NCI-H146 treated with DMSO at 0.1 percent for 48 hours (cell line): ENCODE results near the gene STXBP5L.
"Not testable (repeated sequence)": the region's sequence is repeated elsewhere in the genome, so short reads cannot be mapped to it uniquely, and the experiment has no call there.

ENCODE experiments used
- DNase-seq: peaks from one replicate; lab custom pipeline; 2025; ENCODE audit not compliant: unreplicated experiment; lab: John Stamatoyannopoulos, UW

The STXBP5L gene

GRCh38 chr3:121228971-121229370 is 321.0 kb downstream of the STXBP5L start:
- no peak for DNase-seq

DNA sequence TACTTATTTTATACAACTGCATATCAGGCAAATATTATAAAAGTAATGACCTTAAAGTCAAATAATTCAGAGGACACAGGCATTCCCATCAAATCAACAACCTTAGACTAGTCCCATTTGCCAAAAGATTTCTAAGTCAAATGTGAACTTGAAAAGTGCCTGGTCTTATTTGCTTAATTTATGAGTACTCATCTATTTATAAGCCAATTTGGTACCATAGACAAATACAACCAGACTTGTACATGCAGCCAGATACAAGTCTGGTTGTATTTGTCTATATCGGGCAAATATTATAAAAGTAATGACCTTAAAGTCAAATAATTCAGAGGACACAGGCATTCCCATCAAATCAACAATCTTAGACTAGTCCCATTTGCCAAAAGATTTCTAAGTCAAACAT is 322.2 kb downstream of the STXBP5L start:
- DNase-seq: not testable (repeated sequence)

DNA sequence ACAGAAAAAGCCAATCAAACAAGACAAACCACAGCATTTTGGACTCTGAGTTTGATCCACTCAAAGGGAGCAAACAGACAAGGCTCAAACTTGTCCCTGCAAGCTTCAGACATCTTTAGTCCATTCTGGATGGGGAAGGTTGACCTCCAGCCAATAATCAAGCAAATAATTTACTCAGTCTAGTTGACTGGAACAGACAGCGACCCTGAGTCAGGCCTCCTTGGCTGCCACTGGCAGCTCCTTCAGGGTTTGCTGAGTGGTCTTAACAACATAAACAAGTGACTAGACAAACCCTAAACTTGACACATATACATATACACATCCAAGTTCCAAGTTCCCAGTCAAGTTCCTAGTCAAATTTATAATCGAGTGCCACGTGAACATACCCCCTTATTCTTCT is 323.9 kb downstream of the STXBP5L start:
- no peak for DNase-seq

DNA sequence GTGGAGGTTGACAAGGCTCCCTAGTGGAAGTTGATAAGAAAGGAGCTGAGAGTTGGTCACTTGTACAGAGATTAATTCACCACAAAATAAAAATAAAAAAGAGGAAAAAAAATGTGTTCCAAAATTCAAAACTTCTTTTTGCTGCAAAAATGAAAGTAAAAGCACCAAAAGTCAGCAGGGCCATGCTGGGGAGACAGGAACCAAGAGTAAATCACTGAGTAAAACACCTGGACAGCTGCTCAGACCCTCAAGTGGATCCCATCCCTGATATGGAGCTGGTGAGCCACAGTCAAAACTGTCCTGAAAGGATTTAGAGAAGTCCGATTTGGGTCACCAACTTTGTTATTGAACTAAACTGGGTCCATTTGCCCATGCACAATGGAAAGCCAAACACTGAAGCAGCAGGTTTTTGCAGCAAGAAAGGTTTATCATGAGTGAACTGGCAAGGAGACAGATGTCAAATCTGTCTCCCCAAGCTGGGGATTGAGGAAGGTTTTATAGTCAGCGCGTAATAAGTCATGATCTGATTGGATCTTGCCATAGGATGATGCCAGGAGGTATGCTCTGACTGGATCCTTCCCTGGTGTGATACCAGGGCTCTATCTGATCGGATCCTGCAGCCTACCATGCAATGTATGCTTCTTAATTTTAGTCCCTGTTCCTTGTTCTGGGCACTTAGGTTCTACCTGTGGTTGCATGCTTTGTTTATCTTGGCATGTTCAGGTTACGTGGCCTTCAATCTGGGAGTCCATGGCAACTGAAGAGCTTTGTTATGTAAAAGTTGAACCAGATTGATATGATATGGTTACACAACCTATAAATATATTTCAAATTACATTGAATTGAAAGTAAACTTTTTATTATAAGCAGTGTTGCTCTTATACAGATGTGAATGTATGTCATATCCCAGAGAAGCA is 324.6 kb downstream of the STXBP5L start:
- DNase-seq: no peak

DNA sequence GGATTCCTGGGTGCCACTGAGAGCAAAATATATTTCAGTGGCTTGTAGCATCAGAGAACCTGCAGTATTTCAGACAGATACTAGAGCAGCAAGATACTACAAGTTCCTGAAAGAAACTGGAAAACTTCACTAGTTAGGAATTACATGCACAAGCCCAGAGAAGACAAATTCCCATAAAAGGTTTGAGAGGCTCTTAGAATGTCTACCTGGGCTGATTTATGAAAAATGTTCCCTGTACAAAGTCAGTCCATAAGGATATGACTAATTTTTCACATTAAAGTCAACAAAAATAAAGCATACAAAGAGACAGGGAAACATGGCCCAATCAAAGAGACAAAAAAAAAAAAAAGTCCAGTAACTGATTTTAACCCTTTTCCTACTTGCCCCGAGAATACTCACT is 335.2 kb downstream of the STXBP5L start:
- DNase-seq: no peak

DNA sequence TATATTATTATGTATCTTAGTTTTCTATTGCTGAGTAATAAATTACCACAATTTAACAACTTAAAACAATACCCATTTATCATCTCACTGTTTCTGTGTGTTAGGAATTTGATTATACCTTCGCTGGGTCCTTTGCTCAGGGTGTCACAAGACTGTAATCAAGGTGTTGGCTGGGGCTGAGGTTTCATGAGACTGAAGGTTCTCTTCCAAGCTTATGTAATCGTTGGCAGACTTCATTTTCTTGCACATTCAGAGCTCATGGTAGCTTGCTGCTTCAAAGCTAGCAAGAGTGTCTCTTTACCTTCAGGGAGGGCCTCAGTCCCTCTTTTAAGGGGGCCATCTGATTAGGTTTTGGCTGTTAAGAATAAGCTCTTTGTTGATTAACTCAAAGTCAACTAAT is 344.7 kb downstream of the STXBP5L start:
- DNase-seq: no peak

GRCh38 chr3:121269389-121269788 is 361.4 kb downstream of the STXBP5L start:
- no peak for DNase-seq

- DNase-seq: no peak
Measured at GRCh38 chr3:121274411-121274810, 366.4 kb downstream of the STXBP5L start.

GRCh38 chr3:121295452-121295851 is 387.4 kb downstream of the STXBP5L start:
- DNase-seq: no peak

- DNase-seq: no peak
Measured at GRCh38 chr3:121295979-121296378, 388.0 kb downstream of the STXBP5L start.

- no peak for DNase-seq
Measured at GRCh38 chr3:121324320-121324719, 416.3 kb downstream of the STXBP5L start.

GRCh38 chr3:121330118-121330517 is 422.1 kb downstream of the STXBP5L start:
- no peak for DNase-seq

DNA sequence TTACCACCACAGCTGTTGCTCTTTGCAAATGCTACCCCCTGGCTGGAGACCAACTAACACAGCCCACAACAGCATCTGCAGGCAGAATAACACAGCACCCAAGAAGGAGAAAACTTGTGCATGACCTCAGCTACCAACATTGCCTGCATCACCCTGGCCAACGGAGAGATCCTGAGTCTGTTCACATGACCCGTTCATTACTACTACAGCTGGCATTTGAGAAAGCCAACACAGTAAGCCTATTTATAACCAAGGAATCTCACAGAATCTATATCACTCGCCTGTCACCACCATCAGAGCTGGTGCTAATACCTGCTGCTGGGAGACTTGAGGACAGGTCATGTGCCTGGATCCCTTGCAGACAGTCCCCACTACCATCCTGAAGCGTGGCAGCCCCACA is 422.6 kb downstream of the STXBP5L start:
- DNase-seq: no peak

DNA sequence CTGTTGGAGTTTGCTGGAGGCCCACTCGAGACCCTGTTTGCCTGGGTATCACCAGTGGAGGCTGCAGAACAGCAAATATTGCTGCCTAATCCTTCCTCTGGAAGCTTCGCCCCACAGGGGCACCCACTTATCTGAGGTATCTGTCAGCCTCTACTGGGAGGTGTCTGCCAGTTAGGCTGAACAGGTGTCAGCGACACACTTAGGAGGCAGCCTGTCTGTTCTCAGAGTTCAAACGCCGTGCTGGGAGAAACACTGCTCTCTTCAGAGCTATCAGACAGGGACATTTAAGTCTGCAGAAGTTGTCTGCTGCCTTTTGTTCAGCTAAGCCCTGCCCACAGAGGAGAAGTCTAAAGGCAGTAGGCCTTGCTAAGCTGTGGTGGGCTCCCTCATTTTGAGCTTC is 448.0 kb downstream of the STXBP5L start:
- not testable (repeated sequence) for DNase-seq

GRCh38 chr3:121362035-121362734 is 454.2 kb downstream of the STXBP5L start:
- no peak for DNase-seq

- DNase-seq: not testable (repeated sequence)
Measured at GRCh38 chr3:121388308-121388707, 480.3 kb downstream of the STXBP5L start.

DNA sequence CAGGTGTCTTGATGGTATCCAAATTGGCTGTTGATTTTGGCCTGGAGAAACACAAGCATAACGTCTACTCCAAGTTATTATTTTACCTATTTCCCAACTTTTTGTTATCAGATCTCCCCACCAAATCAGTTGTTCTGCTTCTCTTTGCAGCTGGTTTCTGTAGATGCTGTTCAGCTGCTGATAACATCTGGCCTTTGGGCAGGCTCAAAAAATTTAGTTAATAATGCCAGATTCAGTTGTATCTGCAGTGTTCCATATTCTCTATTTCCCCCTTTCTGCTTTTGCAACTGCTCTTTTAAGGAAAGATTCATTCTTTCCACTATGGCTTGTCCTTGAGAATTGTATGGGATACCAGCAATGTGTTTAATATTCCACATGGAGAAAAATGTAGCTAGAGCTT is 488.0 kb downstream of the STXBP5L start:
- DNase-seq: not testable (repeated sequence)

DNA sequence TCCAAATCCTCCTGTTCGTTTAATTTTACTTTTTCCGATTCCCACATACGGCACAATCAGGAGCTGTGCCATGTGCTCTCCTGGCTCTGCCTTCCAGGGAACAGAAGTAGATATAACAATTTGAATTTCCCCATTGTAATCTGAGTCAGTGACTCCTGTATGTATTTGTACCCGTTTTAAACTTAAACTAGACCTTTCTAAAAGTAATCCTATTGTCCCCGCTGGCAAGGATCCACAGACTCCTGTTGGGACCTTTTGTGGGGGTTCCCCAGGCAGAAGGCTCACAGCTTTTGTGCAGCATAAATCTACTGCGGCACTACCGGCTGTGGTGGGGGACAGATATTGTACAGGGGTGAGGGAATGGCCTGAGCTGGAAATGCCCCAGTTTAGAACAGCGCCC is 490.0 kb downstream of the STXBP5L start:
- DNase-seq: not testable (repeated sequence)

DNA sequence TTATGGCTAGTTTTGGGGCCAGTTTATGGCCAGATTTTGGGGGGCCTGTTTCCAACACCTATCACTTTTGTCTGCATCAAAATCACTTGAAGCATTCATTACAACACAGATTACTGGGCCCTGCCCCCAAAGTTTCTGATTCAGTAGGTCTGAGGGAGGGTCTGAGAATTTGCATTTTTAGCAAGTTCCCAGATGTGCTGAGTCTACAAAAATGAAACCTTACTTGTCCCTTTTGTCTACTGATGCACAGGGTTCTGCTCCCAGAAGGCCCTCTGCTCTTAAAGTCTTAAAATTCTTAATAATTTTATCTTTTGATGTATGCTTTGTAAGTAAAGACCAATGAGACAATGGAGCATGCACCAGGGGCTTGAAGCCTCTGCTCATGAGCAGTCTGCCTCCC is 491.8 kb downstream of the STXBP5L start:
- no peak for DNase-seq

- DNase-seq: no peak
Measured at GRCh38 chr3:121405631-121406030, 497.6 kb downstream of the STXBP5L start.

GRCh38 chr3:121411523-121411922 is 503.5 kb downstream of the STXBP5L start:
- no peak for DNase-seq

GRCh38 chr3:121414924-121415323 is 506.9 kb downstream of the STXBP5L start:
- no peak for DNase-seq
